Measurements from ENCODE around the gene RNU6-1. TPM values are rescaled to one million over a fixed set of nuclear protein-coding genes. Genes with fewer than 3 reads are reported as not detected.

The RNU6-1 gene
- total RNA-seq, 1 experiment from 2014 or later, result not detected

- TF ChIP-seq, protein P1, sequence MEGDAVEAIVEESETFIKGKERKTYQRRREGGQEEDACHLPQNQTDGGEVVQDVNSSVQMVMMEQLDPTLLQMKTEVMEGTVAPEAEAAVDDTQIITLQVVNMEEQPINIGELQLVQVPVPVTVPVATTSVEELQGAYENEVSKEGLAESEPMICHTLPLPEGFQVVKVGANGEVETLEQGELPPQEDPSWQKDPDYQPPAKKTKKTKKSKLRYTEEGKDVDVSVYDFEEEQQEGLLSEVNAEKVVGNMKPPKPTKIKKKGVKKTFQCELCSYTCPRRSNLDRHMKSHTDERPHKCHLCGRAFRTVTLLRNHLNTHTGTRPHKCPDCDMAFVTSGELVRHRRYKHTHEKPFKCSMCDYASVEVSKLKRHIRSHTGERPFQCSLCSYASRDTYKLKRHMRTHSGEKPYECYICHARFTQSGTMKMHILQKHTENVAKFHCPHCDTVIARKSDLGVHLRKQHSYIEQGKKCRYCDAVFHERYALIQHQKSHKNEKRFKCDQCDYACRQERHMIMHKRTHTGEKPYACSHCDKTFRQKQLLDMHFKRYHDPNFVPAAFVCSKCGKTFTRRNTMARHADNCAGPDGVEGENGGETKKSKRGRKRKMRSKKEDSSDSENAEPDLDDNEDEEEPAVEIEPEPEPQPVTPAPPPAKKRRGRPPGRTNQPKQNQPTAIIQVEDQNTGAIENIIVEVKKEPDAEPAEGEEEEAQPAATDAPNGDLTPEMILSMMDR (IDR thresholded peaks at IDR 0.05), result no peak
- TF ChIP-seq REST (IDR thresholded peaks at IDR 0.05; ENCODE audit: insufficient read depth in 1 of 2, low read depth in 2 of 2, low read length in 1 of 2) (no peak), TCF7L2 (IDR thresholded peaks at IDR 0.05; ENCODE audit: low read depth, low read length) (no peak), POLR2AphosphoS5 (IDR thresholded peaks at IDR 0.05; ENCODE audit: low read depth, low read length) (no peak), SIN3A (IDR thresholded peaks at IDR 0.05; ENCODE audit: borderline replicate concordance, insufficient read depth, low read depth, low read length) (no peak)
- peaks cover 21% of the 10 kb centered on the region for H3K4me1 ChIP-seq (ENCODE audit: control insufficient read depth, insufficient read depth, low read length)
- in situ Hi-C loops (cut with HindIII; ENCODE audit: low pct_unique_long_range_greater_than_20kb, low sequenced_read_pairs) (no loop called here), intact Hi-C loops (cut with micrococcal nuclease; ENCODE audit: unreplicated experiment) (loop anchor here (10.0 kb wide), 2 partner anchors 448 to 588 kb away; no protein-coding TSS in a partner anchor)
- ATAC-seq, result no peak
- no peak for DNase-seq (ENCODE audit: low read depth, low spot score)
- ChIA-PET POLR2A (no interaction called here), CTCF (interaction anchor here (0.6 to 1.6 kb wide), 2 partner anchors 205 to 376 kb away, joined by 4 to 7 read pairs; no protein-coding TSS in a partner anchor)
- no TSS peak for BruUV-seq (replicated peaks)
- H3K36me3 ChIP-seq (ENCODE audit: control insufficient read depth, insufficient read depth, low read length), result no peaks in the 10 kb centered on the region
- no peak overlapping the region for H3K27ac ChIP-seq (ENCODE audit: low read length)
- peak overlapping the region; percentile 37 to 53 for H3K4me3 ChIP-seq (ENCODE audit: low read depth in 2 of 2, low read length in 2 of 2)
- no peaks in the 10 kb centered on the region for H3K27me3 ChIP-seq (ENCODE audit: control insufficient read depth, insufficient read depth, low read length)
- H3K9me3 ChIP-seq (ENCODE audit: control insufficient read depth, insufficient read depth, low read depth, low read length), result no peaks in the 10 kb centered on the region
Measured at GRCh38 chr15:67832897-67833709, 6.7 kb downstream of the RNU6-1 start.

DNA sequence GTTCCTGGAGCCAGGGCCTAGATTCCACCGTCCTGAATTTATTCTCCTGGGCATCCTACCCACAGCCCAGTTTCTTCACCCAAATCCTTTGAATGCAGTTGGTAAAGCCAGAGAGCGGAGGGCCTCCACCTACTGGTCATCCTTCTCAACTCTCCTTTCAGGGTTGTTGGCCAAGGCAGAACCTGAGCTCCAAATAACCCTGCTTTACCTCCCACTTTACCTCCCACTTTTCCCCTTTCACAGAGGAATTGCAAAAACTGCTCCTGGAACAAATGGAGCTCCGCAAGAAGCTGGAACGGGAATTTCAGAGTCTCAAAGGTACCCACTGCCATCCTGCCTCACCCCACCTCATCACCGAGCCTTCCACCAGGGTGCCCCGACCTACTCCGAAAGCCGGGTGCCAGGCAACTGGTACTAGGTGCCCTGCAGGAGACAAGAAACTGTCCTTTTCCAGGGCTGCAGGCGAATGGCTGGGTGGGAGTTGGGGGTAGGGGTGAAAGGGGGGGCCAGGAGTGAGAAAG is 7.8 kb downstream of the RNU6-1 start:
- BruUV-seq (replicated peaks), result no TSS peak
- Histone ChIP-seq H3K9me3 (ENCODE audit: control insufficient read depth, insufficient read depth, low read depth, low read length) (no peaks in the 10 kb centered on the region), H3K36me3 (ENCODE audit: control insufficient read depth, insufficient read depth, low read length) (no peaks in the 10 kb centered on the region), H3K4me1 (ENCODE audit: control insufficient read depth, insufficient read depth, low read length) (peaks cover 11% of the 10 kb centered on the region), H3K27me3 (ENCODE audit: control insufficient read depth, insufficient read depth, low read length) (no peaks in the 10 kb centered on the region), H3K4me3 (ENCODE audit: low read depth in 2 of 2, low read length in 2 of 2) (no peak overlapping the region), H3K27ac (ENCODE audit: low read length) (no peak overlapping the region)
- DNase-seq (ENCODE audit: low read depth, low spot score), result no peak
- TF ChIP-seq, protein P1 (IDR thresholded peaks at IDR 0.05), result peak; percentile 75
- no peak for TF ChIP-seq SIN3A (IDR thresholded peaks at IDR 0.05; ENCODE audit: borderline replicate concordance, insufficient read depth, low read depth, low read length)
- ChIA-PET CTCF (interaction anchor here (0.6 to 1.6 kb wide), 5 partner anchors 331 to 886 kb away, joined by 3 to 7 read pairs (median 3); no protein-coding TSS in a partner anchor), POLR2A (interaction anchor here (0.7 kb wide), 1 partner anchor 177 kb away, joined by 4 read pairs; no protein-coding TSS in a partner anchor)
- in situ Hi-C loops (cut with HindIII; ENCODE audit: low pct_unique_long_range_greater_than_20kb, low sequenced_read_pairs) (no loop called here), intact Hi-C loops (cut with micrococcal nuclease; ENCODE audit: unreplicated experiment) (loop anchor here (10.0 kb wide), 2 partner anchors 447 to 587 kb away; no protein-coding TSS in a partner anchor)
- ATAC-seq, result peak; percentile 60
